Stimulated activated CD8-positive, alpha-beta memory T cell treated with anti-CD3 and anti-CD28 coated beads, Interleukin-12 subunit alpha, Interleukin-12 subunit beta, amount 100 ng/mL, for 1 hour (primary cell): ENCODE data around the gene DYNLL2.
A peak's percentile ranks its signal among the peaks of the same experiment; 100 is the strongest.
"Not testable (repeated sequence)": the region's sequence is repeated elsewhere in the genome, so short reads cannot be mapped to it uniquely, and the experiment has no call there.

ENCODE experiments used
- DNase-seq: peaks from one replicate; pipeline ENCODE4 v3.0.0-alpha.2; 2020; ENCODE audit warnings: low read depth

The DYNLL2 gene

DNA sequence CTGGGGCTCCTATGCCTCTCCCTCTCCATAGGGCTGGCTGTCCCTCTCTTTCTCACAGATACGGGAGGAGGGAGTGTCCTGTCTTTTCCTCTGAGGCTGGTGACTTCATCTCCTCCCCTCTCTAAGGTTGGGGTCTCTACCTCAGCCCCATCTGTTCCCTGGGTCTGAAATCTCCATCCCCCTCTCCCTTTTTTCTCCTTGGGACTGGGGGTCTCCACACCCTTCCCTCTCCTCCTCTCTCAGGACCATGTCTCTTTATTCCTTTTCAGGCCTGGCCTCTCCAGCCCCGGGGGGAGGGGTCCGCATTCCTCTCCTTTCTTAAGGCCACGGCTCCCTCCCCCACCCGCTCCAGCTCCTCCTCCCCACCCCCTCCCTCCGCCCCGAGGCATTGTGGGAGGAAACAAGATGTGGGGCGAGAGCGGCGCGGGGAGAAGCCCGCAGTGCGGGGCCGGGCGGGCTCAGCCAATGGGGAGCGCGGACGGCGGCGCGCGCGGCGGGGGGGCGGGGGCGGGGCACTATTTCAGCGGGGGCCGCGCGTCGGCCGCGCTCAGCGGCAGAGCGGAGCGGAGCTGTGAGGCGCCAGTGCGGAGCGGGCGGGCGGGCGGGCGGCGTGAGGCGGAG lies at the start of gene DYNLL2:
Gene DYNLL2, plus strand, starts transcription at position 550 of the 621 bp plus-strand sequence. CDS start 3,672 bp downstream, outside the sequence.
- peak; percentile 78 for DNase-seq

DNA sequence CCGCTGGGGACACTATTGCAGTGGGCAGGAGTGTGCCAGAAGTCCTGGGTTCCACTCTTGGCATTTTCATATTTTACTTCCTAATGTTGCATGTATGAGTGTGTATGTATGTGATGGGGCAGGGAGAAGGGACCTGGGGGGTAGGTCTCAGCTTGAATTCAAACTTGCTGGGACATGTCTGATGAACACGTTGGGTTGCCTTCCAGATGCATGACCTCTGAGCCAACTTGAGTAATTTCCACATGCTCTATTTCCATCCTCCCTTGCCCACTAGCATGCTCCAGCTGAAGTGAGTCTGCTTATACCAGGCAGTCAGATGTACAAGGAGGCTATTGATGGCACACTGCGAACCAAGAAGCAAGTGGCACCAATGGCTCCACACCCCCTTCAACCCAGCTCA lies 43.2 kb upstream of the DYNLL2 start:
- no peak for DNase-seq

DNA sequence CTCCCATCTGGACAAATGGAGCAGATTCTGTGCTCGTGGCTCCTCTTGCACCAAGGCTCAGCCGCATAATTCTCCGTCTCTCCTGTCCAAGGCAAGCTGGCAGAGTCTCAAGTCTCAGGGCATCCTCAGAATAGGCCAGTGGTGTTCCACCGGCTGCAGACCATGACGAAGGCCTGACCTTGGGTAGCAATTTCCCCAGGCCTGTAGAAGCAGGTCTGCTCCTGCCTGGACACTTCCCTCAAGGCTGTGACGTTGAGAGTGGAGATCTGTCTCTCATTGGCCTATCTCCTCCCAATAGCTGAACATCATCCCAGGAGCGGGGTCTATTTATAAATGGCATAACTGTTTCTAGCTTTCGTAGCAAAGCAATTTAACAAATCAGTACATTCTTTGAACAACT lies 42.8 kb upstream of the DYNLL2 start:
- no peak for DNase-seq

DNA sequence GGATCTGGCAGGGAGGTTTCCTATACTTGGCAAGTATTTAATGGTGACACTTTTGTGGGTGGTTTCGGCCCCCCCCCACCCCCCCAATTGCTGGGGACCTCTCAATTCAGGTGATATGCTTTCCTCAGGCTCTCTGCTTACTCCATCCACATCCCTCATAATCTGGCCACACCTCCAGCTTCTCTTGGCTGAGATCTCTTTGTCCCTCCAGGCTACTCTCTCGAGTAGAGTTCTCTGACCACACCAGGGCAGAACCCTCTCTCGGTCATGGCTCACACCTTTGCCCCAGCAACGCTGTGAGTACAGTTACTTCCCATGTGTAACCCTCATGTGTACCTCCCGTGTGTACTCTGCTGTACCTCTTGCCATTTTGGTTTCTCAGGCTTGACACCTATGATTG lies 42.1 kb upstream of the DYNLL2 start:
- DNase-seq, result no peak

DNA sequence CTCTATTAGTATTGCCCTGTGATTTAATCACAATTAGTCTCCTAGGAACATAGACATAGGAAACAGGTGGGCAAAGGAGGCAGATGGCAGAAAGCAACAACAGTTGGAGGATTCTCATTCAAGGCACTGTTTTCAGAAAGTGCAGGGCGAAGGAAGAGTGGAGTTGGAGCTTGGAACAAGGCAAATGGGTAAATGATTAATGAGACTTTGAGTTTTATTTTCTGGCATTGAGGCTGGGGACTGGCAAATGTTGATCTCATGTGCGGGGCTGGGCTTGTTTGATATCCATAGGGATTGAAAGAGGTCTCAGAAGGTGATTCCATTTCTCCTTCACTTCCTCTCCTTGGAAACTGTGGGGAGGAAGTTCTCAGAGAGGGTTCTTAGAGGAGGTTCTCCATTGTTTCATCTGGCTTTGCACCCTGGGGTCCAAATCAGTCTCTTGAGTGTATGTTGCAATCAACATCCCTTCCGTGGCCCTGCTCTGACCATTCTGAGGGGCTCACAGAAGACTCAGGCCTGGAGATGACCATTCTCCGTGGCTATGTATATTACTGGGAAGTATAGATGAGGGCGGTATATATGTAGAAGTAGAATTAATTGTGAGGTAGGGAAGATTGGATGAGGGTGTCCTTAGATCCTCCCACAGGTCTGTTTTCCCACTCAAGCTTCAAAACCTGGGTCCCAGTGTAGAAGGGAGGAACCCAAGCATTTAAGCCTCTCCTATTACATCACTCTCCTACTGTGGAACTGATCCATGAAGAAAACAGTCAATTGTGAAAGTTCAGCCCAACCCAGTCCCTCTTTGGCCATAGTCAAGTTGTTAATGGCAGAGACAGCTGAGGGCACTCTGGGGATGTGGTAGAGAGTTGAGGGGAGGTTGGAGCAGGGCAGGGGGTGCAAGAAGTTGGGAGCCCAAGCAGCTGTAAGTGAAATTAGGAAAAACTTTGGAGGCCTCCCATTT lies 39.7 kb upstream of the DYNLL2 start:
- no peak for DNase-seq

DNA sequence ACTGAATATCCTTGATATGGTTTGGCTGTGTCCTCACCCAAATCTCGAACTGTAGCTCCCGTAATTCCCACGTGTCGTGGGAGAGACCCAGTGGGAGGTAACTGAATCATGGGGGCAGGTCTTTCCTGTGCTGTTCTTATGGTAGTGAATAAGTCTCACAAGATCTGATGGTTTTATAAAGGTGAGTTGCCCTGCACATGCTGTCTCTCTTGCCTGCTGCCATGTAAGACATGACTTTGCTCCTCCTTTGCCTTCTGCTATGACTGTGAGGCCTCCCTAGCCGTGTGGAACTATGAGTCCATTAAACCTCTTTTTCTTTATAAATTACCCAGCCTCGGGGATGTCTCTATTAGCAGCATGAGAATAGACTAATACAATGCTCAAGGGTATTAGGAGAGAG lies 39.0 kb upstream of the DYNLL2 start:
- DNase-seq, result not testable (repeated sequence)

DNA sequence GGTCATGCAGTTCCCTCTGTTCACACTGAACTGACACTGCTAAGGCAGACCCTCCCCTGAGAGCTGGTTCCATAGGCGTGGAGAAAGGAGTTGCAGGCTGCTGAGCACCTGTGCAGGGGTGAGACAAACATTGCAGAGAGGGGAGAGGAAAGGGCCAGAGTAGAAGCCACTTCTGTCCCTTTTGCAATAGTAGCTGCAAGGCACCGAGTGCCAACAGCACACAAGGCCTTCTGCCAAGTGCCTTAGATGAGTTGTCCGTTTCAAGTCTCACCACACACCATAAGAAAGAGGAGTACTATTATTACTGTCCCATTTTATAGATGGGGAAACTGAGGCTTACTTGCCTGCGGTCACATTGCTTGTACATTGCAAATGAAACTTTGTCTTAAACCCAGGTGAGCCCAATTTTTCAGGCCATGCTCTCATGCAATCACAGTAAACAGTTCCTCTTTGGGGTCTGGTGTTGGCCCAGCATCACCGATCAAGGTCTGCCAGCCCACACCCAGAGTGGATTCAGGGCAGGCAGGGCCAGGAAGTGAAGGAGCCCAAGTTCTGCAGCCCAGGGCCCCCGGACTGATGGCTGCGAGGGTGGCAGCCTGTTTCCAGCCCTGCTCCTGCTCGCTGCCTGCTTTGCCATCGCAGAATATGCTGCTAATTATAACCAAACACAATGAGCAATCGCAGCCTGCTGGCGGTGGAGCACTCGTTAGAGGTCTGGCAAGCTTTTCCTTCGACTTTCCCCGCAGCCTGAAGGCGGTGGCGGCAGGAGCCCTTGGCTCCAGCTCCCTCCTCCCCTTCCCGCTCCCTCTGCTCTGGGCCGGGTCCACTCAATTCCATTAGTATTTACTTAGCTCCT lies 36.8 kb upstream of the DYNLL2 start:
- DNase-seq, result no peak

DNA sequence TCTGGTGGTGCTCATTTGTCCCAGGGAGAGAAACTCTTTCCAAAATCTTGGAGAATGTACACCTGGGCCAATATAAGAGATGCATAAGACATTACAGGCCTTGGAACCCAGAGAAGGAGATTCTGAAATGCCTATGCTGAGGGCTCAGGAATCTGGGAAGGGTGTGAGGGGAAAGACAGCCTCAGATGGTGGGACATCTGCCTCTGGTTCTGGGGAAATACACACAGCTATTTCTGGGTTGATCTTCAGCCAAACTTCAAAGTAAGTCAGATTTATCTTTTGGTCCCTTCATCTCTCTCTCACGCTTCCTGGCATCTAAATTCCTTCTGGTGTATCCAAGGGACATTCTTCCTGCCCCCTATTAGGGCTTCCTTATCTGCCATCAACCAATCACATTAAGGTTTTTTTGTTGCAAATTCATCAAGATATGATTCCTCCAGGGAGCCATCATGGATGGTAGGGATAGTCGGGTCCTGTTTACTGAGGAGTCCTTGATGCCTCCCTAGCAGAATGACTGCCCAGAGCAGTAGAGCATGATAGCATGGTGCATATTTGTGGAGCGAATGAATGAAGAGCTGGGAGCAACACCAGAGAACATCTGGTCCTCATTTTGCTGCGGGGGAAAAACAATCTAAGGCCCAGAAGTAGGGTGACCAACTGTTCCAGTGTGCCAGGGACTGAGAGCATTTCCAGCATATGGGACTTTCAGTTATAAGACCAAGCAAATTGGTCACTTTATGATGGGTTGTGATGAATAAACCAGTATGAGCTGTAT lies 35.7 kb upstream of the DYNLL2 start:
- no peak for DNase-seq

DNA sequence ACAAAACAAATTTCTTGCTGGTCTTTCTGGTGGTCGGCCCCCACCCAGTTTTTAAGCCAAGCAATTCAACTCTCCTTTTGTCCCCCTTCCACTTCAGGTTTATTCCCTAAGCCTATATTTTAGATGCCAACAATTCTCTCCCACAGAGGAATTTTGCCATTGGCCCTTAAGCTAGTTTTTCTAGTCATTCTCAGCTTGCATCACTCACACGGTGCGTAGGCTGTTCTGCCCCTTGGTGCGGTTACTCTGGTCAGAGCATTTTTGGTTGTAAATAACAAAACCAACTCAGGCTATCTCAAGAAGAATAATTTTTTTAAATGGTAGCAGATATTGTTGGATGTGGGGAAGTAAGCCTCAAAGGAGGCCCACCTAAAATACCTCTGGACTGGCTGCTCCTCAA lies 33.7 kb upstream of the DYNLL2 start:
- DNase-seq, result no peak

DNA sequence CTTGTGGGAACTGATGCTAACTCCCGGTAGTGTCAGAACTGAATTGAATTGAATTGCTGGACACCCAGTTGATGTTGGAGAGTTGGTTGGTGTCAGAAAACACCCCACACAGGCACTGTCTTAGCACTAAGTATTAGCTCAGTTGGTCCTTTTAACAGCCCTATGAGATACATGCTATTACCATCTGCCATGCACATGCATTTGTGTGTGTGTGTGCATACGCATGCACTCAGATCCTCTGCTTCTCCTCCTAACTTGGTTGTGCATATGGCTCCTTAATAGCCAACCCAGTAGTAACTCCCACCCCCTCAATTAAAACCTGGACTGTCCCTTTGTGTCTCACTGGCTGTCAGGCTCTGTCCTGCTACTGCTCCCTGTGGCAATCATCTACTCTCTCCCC lies 32.3 kb upstream of the DYNLL2 start:
- DNase-seq, result no peak

DNA sequence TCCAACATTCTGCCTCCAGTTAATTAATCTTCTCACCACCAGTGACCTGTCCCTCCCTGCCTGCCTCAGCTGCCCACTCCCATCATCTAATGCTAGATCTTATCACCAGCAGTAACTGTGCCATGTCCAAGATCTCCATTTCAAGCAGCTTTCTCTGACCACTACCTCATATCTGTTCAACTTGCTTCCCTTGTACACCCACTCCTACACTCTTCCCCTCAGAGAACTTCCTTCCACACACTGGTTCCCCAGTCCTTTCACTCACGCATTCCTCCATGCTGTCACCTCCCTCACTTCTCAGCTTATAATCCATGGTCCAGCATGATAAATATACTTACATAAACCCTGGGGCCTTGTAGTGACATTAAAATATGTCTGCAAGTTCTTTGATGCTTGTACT lies 31.8 kb upstream of the DYNLL2 start:
- DNase-seq, result no peak

DNA sequence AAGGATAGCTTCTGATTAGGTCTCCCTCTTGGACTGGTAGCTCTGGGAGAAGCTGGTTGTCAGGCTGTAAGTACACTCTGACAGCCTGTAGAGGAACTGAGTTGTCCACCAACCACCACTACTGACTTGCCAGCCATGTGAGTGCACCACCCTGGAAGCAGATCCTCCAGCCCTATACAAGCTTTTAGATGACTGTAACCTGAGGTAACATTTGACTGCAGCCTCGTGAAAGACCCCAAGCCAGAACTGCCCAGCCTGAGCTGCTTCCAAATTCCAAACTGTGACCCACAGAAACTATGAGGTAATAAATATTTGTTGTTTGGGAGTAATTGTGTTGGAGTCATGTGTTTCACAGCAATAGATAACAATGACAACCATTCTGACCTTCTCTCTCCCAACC lies 30.8 kb upstream of the DYNLL2 start:
- no peak for DNase-seq

DNA sequence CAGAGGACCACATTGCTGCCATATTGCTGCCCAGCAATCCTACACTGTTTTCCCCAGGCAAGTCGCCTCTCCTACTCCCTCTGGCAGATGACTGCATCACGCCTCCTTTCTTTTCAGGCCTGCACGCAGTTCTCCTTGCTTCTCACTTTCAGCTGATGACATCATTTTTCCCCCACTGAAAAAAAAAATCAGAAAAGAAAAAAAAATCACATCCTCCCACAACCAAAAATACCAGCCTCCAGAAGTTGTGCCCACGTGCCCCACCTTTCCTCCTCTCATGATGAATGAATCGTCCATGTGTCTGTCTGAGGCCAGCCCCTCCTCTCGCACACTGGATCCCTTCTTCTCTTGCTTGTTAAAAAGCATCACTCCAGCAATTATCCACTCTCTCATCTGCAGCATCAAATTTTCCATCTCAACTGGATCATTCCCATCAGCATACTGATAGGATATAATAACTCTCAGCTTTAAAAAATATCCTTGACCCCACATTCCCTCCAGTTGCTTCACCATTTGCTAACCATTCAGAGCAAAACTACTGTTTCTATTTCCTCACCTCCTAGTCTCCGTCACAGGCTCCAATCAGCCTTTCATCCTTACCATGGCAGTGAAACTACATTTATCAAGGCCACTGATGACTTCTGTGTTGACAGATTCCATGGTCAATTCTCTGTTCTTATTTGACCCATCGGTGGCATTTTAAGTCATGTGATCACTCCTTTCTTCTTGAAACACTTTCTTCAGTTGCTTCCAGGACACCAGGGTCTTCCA lies 30.1 kb upstream of the DYNLL2 start:
- DNase-seq, result no peak

DNA sequence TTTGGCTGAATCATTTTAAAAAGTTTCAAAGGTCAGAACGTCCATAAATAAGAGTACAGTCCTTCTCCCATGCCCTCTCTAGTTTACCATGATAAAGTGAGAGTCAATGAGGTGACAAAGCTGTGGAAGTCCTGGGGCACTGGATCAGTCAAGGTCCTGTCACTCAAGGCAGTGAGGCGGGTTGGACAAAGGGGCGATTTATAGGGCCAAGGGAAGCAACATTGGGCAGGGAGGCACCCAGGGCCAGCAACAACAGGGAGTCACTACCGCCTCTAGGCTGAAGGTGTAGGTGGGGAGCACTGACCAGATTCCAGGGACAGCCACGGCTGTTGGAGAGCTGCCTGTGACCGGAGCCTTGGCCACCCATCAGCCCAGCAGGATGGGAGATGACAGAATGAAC lies 28.6 kb upstream of the DYNLL2 start:
- no peak for DNase-seq

DNA sequence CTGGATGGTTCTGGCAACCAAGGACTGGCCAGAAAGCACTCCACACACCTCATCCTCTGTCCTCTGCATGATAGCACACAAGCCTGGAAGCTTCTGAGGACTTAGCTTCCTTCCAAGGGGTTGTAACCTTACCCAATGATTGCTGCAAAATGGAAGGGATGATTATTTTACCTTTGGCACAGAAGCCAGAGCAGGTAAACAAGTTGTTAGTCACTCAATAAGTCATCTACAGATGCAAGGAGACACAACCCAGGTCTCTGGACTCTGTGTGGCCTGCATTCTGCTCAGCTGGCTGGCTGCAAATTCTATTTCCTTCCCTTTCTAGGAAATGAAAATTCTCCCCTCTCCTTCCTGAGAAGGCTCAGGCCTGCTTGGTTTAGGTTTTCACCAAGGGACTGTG lies 26.7 kb upstream of the DYNLL2 start:
- DNase-seq, result no peak

DNA sequence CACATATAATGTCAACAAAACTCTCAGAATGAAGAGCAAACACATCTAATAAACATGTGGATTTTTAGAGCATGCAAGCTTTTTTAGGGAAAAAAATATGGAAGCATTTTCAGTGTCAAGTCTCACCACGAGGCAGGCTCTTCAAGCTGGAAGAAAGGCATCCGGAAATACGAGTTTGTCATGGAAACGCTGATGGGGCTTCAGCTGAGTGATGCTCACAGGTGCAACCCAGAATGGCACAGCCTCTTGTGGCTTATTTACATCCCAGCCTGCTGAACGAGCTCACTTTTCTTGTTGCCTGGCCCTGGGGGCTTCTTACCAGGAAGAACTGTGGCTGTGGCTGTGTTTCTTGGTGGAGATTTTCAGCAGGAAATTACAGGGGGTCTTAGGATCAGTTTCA lies 24.1 kb upstream of the DYNLL2 start:
- DNase-seq, result no peak

DNA sequence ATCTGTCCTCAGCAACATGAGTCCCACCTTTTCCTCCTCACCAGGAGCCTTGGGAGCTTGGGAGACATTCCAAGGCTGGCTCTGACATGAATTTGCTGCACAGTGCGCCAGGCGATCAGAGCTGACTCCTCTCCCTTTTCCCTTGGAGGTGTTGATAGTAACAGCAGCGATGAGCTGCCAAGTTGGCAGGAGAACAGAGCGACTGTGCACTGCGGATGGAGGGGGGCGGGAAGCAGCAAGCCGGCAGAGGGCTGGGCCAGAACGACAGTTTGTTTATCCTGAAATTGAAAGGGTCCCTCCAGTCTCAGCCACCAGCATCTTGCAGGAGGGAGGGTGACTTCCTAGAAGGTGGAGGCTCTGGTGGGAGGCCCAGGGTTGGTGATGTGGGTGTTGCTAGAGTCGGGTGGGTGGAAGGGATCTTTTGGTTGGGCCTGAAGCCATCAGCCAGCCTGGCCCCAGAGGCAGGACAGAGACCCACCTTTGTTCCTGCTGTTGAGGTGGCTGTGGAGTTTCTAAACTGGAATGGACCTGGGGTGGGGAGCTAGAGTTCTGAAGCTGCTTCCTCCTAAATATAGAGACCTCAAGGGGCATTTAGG lies 22.5 kb upstream of the DYNLL2 start:
- no peak for DNase-seq

DNA sequence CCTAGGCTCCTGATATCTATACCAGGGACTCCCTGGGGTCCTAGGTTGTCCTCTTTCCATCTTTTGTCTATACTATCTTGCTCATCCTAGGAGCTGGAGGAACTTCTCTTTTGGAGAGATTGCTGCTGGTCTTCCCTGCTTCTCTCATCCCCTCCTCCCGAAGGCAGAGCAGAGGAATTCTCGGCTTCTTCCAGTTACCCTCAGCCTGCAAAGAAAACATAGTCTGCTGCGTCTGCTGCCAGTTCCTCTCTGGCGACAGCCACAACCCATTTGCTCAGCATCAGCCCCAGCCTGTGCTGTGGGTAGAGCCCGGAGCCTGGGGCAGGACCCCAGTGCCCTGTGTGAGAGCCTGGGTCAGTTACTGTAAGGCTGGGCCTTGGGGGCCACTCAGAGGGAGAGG lies 21.5 kb upstream of the DYNLL2 start:
- no peak for DNase-seq

DNA sequence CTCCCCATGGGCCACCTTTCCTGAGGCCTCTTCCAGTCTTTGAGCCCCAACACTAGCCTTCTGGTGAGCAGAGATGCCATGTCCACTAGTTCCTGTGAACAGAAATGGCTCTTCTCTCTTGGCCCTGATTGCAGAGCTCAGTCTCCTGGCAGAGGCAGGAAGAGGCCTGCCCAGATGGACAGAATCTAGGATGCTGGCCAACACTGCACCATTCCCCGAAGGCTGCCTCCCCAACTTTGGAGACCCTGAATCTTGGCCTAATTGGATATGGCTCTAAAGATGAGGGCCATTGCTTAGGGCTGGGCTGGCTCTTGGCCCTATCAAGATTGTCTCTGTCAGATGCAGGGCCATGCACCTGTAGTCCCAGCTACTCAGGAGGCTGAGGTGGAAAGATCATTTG lies 18.0 kb upstream of the DYNLL2 start:
- DNase-seq, result no peak

DNA sequence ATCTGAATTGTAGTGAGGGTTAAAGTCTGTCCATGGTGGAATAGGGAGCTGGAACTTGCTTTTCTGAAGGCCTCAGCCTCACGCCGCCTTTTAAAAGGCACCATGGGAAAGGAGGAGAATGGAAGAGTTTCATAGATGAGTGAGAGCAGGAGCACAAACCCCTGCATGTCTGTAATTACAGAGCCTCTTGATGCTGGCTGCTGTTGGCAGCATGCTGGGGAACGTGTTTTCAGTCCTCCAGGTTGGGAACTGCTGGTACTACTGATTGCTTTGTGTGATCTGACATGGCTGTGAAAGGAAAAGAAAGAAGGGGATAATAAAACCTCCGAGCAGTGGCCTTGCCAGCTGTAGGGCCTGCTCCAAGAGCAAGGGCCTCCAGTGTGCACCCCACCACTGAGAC lies 16.8 kb upstream of the DYNLL2 start:
- no peak for DNase-seq

DNA sequence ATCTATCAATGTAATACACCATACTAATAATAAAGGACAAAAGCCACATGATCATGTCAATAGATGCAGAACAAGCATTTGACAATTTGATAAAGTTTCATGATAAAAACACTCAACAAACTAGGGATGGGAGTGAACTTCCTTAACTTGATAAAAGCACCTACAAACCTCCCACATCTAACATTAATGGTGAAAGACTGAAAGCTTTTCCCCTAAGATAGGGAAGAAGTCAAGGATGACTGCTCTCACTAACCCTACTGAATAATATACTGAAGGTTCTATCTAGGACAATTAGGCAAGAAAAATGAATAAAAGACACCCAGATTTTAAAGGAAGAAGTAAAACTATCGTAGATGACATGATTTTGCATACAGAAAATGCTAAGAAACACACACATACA lies 10.4 kb upstream of the DYNLL2 start:
- no peak for DNase-seq
